Fibroblast of skin of left quadriceps (primary cell): ENCODE data around the gene TNFSF11.
A peak's percentile ranks its signal among the peaks of the same experiment; 100 is the strongest.

Source experiments
- DNase-seq, 2 experiments: peaks; one replicate each; pipeline ENCODE4 v3.0.0-alpha.2; 2013; ENCODE audit warnings: low read depth in 2 of 2

Gene TNFSF11

DNA sequence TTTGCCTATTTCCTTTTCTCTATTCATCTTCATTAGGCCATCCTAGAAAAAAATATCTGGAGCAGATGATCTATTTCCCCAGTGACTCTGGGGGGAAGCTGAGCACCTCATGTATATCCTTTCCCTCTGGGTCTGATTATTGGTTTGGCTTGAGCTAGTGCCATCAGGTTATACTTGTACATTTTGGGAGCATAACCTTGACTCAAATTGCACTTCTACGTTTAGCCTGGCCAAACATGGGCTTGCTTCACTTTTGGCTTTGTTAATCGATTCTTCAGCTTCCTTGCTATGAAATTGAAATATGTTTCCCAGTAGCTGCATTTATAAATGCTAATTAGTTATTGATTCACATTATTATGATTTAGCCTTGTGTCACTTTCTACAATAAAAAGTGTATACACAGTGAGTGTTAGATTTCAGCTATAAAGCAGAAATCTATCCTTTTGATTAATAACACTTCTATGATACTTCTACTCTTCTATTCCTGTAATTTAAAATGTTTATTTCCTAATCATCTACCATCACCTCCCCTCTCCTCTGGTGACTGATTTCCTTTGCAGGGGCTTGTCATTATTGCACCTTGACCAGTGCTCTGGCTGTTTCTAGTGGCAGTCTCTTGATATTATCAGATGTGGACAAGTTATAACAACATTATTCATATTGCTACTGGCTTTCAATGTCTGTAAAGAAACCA lies 37.3 kb downstream of the TNFSF11 start:
- DNase-seq = no peak

DNA sequence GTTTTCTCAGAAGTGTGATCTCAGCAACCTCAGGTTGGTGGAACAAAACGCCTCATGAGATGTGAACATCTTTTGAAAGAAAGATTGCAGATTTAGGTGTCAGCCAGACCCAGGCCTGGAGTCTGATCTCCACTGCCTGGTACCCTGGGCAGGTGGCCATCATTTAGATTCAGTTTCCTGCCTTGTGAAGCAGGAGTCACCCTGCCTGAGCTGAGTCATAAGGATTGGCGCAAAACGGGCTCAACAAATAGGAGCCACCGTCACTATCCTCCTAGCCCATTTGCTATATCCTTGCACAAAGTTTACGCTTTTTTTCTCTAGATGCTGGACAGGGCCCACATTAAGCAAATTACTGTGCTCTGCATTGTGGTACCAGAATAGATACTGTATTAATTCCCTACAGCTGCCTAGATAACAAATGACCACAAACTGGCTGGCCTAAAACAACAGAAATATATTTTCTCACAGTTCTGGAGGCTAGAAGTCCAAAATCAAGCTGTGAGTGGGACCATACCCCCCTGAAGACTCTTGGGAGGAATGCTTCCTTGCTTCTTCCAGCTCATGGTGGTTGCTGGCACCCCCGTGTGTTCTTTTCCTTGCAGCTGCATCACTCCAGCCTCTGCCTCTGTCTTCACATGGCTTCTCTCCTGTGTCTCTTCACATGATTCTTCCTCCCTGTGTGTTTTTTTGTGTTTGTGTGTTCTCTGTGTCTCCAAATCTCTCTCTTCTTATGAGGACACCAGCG lies 38.2 kb downstream of the TNFSF11 start:
- DNase-seq = no peak

DNA sequence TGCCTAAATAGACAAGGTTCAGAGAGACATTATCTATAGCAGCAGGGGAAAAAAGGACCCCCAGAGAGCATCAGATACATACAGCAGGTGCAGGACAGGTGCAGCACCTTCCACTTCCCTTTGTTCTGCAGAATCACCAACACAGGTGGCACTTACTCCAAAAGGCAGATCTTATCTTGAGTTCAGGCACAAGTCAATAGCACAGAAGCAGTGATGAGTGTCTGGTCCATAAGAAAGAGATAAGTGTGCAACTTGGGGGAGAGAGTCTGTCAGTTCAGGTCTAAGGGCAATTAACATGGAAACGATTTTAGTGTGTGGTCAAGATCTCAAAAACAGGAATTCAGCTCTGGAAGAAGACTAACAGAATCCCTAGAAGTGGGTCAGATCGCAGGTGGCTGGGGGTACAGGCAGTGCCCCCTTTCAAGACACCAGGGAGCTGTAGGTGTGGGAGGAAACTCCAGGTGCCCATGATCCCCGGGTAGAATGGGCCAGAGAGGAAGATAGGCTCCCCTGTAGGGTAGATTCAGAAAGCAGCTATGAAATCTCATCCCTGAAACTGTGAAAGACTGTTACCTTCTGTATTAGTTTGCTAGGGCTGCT lies 40.6 kb downstream of the TNFSF11 start:
- DNase-seq = no peak

DNA sequence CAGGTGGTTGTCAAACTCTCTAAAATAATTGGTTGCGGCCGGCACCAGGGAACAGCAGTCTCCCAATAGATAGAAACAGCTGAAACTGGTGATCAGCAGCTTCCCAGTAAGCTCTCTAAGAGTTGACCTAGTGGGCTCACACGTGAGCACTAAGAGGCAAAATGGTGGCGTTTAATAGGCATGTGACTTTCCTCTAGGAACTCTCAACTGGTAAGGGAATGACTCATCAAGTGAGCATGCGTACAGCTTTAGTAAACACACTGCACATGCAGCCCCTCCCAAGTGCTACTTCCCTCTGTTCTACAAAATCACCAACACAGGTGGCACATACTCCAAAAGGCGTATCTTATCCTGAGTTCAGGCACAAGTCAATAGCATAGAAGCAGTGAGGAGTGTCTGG lies 41.7 kb downstream of the TNFSF11 start:
- no peak for DNase-seq

DNA sequence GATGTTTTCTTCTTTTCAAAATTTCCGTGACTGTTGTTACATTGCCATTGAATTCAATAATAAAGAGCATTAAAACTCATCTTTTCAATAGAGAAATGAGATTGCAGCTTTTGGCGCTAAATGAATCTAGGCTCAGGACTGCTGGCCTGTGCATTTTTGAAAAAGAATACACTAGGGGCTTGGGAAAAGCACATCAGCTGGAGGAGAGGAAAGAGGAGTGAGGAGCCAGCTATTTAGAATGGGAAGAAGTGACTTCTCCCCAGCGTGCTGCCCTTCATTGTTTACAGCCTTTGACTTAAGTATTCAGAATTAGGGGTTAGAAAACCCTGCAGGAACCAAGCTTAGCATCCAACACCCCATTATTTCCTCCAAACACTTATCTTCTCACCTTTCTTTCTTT lies 43.3 kb downstream of the TNFSF11 start:
- no peak for DNase-seq

DNA sequence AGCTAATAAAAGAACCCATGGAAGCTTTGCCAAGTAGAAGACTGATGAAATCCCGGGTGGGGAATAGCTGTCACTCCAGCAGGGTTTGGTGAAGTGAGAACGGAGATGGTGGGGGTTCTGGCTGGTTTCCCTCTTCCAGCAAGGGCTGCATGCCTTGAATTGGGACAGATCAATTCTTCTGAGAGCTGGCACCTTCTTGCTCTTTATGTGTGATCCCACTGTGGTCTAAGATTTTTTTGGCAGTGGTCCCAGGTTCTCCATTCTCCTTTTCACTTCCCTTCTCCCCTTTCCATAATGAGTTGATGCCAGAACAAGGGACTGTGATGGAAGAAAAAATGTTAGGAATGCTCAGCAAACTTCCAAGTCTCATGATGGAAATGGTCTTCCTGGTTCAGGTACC lies 50.0 kb downstream of the TNFSF11 start:
- DNase-seq = no peak

DNA sequence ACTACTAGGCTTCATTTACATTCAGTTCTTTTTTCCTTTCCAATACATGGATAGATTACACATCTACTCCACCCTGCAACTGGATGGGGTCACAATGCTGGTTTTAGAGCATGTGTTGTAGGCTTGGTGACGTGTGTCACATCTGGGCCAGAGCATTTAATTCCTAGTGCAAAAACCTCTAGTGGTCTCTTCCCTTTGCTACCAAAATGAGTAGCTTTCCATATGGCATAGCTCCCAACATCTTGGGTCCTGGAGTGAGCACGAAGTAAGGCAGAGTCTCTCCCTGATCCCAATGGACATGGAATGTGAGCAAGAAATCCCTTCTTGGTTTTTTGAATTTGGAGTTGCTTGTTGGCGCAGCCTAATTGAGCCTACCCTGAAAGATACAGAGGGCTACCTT lies 51.7 kb downstream of the TNFSF11 start:
- DNase-seq = no peak

DNA sequence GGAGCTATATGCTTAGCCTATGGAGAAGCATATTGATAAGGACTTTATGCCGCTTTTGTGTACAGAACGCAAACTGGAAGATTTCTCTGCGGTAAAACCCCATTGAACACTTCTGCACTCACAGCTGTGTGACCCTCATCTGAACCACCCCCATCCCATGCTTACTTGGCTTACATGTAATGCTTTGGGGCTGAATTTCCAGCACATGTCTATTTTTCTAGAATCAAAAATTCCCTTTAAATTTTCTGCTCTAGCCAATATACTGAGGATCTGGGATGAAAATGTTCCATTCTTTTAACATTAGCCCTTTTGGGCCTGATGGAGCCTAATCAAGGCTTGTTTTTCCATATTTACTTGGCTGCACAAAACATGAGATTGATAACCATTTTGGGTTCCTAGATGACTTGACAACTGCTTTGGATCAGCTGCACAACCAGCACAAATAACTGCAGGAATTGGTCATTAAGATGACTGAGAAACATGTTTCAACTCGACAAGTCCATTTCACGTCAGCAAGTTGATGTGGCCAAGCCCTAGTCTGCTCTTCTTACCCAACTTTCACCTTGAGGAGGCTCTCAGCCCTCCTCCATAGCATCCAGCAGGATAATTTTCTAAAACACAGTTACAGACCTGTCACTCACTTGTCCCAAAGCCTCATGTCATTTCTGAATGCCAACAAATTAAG lies 52.4 kb downstream of the TNFSF11 start:
- no peak for DNase-seq

DNA sequence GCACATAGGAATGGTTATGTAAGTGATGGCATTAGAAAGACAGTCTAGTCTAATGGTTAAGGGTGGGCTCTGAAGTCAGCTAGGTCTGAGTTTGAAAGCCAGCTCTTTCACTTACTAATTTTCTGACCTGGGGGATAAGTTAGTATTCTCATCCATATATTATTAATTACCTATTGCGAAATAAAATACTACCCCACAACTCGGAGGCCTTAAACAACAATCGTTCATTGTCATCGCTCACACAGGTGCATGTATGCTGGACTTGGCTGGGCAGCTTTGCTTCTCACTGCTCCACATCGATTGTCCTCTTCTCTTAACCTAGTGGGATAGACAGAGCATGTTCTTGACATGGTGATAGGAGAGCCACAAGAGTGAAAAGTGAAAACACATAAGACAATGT lies 54.7 kb downstream of the TNFSF11 start:
- no peak for DNase-seq

DNA sequence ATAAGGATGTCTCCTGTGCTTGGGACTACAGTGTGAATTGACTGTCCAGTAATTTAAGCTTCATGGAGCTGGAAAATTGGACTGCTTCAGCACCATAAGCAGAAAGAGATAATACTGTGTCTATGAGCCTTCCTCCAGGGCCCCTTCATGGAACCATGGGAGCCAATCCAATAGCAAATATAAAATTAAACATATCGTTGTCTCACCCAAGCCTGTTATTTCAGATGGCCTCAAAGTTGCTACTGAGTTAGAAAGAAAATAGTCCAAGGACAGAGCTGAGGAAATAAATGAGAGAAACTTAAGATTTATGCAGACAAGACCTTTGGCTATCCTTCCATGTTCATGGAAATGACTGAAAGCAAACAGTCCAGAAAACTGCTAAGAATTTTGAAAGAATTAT lies 57.2 kb downstream of the TNFSF11 start:
- no peak for DNase-seq

DNA sequence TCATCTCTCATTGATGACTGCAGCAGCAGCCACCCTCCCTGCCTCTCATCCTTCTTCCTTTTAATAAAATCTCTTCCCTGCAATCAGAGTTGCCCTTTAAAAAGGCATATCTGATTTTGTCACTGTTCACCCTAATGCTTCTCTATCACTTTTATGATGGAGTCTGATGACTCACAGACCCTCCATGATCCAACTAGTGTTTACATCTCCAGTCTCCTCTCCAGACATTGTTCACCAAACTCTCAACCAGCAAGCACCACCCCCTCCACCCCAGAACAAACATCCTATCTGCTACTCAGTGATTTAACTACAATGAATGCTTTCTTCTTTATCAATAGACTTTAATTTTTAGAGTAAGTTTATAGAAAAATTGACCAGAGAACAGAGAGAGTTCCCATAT lies 59.5 kb downstream of the TNFSF11 start:
- DNase-seq = no peak

DNA sequence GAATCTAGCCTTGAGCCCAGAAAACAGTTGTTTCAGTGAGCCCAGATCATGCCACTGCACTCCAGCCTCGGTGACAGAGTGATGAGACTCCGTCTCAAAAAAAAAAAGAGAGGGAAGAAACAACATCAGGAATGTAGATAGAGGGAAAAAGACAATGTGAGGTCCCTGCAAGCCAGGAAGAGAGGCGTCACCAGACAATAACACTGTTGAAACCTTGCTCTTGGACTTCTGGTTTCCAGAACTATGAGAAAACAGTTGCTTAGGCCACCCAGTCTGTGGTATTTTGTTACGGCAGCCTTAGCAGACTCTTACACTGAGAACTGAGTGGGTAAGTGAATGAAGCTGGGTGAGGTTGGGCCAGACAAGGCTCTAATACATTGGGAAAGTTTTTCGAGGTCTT lies 64.1 kb downstream of the TNFSF11 start:
- no peak for DNase-seq

DNA sequence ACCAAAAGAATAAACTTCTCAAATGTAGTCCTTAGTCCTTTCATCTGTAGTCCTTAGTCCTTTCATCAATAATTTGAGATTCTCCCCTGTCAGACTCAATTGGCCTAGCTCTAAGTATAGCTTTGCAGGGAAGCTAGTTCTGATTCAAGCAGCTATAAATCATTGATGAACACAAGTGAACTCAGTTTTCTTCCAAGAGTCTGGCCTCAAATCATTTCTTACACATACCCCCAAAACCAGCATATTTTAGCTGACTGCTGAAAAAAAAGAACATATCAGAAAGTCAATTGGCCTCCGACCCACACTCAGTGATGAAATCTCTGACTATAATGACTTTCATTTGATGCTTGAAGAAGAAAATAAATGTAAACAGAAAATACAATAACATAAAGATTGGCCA lies 64.9 kb downstream of the TNFSF11 start:
- peak; percentile 39 to 40 for DNase-seq

DNA sequence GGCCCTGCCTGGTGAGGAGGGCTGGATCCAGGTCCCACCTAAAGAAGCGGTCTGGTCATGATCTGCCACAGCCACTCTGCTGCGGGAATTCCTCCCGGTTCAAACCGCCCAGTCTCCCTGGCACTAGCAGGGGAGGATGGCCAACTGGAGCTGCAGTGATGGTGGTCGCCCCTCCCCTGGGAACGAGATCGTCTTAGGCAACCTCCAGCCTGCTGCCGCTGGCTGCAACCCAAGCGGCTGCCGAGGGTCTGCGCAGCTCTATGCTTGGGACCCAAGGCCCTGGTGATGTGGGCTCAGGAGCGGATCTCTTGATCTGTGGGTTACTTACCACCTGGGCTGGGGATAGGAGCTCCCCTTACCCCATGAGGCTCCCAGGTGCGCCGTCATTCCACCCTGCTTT lies 69.1 kb downstream of the TNFSF11 start:
- no peak for DNase-seq

DNA sequence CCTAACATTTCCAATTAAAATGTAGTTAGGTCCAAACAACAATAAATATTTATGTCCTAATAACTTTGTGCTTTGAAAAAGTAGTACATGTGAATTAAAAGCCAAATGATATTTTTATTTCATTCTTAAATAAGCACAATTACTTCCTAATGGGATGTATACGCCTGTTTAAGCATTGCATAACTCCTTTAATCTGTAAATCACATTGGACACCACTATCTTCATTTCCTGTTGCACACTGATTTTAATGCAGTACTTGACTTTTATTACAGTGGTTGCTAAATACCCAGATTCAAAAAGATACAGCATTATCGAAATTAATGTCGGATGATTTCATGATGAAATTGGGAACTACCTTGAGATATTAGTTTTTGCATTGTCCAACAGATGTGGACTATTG lies 70.9 kb downstream of the TNFSF11 start:
- no peak for DNase-seq

DNA sequence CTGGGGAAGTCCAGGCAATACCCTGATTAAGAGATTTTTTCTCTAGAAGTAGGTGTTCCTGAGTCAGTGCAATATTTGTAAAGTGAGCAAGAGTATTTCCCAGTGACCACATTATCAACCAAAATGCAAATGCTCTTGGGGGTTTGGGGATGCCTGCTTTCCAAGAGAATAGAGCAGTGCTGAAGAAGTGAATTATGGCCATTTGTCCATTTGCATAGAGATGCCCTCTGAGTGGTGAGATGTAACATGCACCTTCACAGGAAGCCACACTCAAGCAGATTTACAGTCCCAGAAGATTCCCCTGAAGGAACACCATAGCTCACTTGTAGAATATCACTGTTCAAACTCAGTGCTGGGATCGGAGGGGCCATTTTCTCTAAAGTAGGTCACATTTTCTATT lies 71.8 kb downstream of the TNFSF11 start:
- no peak for DNase-seq

DNA sequence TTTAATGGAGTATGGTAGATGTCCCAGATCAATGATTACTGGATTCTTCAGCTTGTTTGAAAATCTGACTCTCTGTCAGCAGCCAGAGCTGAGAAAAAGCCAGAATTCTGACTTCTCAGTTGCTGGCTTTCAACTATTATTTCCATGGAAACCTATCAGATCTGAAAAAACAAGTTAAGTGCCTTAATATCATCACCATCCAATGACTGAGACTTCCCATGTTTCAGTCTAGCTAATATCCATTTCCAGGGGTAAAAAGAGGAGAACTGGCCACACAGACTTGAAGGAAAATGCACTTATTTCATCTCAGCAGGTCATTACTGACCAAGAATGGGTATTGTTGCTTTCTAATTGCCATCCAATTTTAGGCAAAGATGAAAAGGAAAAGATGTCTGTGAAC lies 75.2 kb downstream of the TNFSF11 start:
- DNase-seq = no peak

DNA sequence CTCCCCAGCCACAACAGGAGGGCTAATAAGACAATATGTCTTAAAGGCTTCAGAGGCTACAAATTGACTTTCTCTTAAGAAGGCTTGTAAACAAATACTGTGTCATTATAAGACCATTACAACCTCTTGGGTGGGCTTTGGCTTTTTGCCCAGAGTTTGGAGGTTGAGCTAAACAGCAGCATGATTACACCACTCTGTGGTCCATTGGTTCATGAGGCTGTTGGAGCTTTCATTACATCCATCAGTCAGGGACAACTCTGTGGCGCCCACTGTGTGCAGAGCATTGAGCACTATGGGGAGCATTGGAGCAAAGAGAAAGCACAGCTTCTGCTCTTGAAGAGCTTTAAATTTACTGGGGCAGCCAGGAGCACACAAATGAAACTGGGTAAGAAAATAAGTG lies 75.9 kb downstream of the TNFSF11 start:
- DNase-seq = no peak

DNA sequence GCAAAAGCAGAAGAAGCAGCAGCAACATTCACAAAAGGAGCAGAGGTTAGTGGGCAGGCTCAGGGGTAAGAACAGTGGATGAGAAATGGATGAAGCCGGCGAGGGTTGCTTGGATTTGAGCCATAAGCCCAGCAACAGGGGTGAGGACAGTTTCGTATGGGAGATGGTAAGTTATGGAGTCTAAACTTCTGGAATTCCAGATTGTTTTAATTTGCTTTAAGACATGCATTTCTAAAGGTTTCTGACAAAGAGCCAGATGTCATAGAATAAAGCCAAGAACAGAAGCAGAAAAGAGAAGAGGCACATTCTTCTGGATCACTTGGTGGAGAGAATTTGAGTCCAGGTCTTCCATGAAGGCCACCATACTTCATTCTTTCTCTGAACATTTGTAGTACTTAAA lies 76.6 kb downstream of the TNFSF11 start:
- peak; percentile 80 to 84 for DNase-seq

DNA sequence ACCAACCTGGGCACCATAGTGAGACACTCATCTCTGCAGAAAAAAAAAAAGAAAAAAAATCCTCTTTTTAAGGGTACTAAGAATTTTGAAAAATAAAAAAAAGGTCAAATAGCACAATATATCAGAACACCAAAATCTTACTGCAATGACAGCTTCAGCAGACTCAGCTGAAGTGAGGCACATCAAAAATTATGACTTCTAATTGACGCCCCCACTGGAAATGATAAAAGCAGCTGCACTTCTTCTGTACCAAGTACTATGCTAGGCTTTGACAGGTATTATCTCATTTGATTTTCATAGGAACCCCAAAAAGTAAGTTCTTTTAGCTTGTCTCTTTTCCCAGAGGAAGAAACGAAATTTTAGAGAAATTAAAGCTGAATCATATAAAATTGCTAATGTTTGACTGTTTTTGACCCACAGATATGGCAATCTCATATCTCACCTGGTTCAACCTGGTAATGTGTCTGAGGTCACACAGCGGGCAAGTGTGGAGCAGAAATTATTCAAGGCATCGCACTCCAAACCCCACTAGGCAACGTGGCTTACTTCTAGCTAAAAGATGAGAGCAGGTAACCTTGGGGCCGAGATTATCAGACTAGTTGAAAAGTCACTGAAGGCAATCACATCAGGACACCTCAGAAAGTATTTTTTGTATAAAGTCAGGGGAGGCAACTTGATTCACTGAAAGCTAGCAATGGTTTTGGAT lies 78.1 kb downstream of the TNFSF11 start:
- no peak for DNase-seq

DNA sequence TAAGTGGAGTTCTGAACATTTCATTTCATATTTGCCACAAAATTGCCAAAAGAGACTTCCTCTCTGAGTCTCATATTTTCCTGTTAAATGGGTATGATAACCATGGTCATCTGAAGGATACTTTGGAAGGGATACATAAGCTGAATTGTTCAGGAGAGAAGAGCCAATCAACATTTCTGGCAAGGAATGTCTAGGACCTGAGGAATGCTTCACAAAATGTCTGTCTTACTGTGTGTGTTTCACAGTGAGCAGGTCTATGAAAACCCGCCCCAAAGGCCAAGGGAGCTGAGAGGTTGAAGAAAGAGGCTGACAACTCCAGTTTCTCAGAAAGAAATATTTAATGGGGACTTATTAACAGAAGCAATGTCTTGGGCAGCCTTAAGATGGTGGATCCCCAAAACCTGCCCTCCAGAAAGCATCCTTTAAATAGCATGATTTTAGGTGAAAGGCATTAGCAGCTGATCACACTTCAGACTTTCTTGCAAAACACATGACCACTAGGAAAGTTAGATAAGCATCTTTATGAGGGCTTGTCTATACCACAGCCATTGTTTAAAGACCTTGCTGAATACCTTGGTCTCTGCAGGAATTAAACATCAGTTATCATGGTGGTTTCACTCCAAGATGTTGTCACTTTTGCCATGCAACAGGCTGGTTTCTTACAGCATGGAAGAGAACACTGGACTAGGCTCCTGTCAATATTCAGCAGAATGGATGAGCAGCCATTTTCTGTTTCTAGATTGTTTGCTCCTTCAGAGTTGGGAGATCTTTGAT lies 78.9 kb downstream of the TNFSF11 start:
- DNase-seq = no peak
